ENCODE measurements around the gene TMEM209.
"Not testable (repeated sequence)": the region's sequence is repeated elsewhere in the genome, so short reads cannot be mapped to it uniquely, and the experiment has no call there.

TMEM209 gene

GRCh38 chr7:130141884-130142653 lies 63.1 kb downstream of the TMEM209 start:
- DNase-seq, result no peak

DNA sequence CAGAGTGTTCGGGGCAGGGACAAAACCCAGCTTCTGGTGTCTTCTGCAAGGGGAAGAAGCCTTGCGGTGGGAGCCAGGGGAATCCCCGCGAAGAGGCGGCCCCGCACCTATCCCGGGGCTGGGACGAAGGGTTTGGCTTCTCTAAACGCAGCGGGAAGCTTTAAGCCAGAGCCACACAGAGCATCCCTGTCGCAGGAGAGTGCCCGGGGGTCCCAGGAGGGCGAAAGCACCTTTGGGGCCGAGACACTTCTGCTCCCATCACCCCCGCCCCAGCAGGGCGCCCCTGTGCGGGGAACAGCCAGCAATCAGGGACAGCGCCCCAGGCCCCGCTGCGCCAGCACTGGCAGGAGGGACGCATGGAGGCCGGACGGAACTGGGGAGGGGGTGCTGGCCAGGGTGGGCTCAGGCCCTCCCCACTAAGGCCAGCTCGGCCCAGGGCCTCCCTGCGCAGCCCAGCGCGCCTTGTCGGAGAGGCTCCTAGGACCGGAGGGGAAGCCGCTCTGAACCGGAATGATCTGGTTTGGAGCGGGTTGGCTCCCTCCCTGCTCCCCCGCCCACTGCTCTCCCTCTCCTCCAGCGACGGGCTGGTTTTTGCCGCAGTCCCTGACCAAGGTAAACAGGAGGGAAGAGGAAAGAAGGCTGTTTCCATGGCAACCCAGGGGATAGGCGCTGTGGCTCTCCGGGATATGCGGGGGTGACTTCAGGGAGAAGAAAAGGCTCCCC lies 63.9 kb downstream of the TMEM209 start:
- no peak for DNase-seq

GRCh38 chr7:130140551-130141160 lies 64.5 kb downstream of the TMEM209 start:
- no peak for DNase-seq

GRCh38 chr7:130139193-130139960 lies 65.8 kb downstream of the TMEM209 start:
- DNase-seq, result no peak

DNA sequence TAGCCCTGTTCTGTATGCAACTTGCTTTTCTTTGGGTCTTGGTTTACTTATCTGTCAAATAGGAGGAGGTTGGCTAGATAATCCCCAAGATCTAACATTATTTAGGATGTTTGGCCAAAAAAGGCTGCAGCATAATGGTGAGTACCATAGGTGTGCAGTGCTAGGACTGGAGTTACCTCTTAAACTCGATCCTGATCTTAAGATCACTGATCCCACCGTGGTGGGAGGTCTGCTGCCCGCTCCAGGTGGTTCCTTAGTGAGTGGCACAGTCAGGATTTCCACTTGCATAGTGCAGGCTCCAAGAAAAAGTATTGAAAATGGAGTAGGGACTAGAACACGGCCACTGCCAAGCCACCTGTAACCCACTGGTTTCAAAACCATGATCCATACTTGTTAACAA lies 68.0 kb downstream of the TMEM209 start:
- no peak for DNase-seq

DNA sequence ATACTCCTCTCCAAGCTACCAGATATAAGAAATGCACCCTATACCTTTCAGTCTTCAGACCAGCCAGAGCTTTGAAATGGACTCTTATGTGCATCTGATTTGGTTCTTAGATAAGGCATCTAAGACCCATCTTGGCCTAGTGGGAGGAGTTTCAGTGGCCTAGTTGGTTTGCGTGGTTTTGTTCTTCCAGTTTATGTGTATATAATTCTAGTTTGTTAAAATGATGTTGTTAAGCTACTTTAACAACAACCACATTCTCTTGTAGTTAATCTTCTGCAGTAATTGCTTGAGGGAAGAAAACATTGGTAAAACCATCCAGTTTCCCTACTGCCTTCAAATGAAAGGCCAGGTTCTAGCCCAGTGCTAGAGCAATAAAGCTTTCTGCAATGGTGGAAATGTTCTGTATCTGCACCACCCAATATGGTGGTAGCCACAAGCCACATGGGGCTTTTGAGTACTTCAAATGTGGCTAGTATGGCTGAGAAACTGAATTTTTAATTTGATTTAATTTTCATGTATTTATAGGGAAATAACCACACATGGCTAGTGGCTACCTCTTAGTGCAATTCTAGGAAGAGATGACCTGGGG lies 68.5 kb downstream of the TMEM209 start:
- no peak for DNase-seq

GRCh38 chr7:130135208-130136205 lies 69.7 kb downstream of the TMEM209 start:
- peak; percentile 12 for DNase-seq

GRCh38 chr7:130134726-130135125 lies 70.5 kb downstream of the TMEM209 start:
- DNase-seq, result no peak

- DNase-seq, result peak; percentile 95
These were observed 71.0 kb downstream of the TMEM209 start for GRCh38 chr7:130134106-130134636.

DNA sequence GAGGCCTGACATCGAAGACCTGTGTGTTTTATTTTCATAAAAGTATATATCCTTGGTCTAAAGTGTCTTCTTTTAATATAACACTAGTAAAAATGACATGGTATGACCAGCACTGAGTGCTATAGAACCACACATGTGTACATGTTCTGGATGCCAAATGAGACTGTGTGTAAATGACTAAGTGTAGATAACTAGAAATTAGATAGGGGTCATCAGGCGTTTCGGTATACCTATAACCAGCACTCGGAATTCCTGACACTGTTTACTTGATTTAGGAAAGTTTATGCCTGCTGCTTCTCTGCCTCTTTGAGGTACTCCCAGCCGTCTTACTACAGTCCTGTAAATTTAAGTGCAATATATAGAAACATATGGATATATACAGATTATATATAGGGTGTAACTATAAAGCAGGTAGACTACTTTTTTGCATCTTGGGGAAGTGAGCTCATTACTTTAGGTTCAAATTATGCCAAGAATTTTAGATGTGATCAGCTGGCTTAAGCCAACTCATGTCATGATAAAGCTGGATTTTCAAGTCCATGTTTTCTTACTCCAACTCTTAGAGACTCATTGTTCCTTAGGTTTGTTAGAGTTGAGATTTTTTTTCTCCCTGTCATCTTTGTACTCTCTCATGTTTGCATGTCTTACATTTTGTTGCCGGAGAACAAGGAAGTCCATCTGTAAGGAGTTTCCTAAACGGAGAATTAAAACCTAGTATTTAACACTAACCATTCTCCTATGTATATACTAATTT lies 72.0 kb downstream of the TMEM209 start:
- no peak for DNase-seq

DNA sequence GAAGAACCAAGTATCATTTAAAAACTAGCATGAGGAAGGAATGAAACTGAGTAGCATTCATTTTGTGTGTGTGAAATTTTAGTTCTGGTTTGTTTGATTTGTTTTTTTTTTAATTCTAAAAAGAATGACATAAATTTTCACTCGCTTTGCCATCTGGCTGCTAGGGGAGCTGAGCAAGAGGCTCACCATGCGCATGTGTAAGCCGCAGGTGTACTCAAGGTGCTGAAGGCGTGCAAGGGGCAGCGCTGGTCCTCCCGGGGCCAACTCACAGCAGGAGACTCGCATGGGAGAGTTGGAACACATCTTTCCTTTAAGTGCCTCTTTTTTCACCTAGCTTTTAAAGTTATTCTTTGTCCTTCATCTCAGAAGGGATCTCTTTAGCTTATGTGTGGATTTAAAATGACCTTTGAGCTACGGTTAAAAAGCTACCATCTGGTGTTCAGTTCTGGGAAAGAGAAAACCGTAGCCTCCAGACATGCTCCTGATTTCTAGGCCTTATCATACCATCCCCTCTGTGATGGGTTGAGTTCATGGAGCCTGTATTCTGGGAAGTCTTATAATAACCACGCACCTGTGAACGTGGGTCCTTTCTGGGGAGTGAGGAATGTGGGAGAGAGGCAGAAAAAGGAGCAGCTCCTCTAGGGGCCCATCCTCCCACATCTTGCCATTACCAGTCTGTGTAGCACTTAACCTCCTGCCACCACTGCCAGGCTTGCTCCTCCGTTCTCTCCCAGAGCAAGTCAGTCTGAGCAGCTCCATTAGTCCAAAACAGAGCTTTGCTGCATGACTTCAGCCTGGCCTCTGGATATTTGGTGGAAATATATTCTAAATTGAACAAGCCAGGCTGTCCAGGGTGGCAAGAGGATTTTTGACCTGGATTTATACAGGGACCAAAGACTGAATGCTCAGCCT lies 73.0 kb downstream of the TMEM209 start:
- DNase-seq, result no peak

GRCh38 chr7:130131191-130131834 lies 73.9 kb downstream of the TMEM209 start:
- DNase-seq, result no peak

DNA sequence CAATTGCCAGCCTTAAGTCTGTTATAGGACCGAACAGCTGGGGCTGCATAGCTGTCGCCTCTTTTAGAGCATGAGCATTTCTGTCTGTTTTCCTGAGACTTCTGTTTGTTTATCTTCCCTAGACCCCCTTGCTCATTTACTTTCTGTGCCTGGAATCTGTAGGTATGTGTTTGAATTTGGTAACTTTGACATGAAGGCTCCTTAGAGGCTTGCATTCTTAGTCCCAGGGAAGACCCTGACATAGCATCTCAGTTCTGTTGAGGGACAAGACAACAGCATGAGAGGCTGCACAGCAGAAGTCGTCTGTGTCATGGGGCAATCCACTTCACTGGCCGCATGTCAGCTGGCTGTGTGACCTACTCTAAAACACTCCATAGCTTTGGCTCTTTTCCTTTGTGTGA lies 76.2 kb downstream of the TMEM209 start:
- no peak for DNase-seq

DNA sequence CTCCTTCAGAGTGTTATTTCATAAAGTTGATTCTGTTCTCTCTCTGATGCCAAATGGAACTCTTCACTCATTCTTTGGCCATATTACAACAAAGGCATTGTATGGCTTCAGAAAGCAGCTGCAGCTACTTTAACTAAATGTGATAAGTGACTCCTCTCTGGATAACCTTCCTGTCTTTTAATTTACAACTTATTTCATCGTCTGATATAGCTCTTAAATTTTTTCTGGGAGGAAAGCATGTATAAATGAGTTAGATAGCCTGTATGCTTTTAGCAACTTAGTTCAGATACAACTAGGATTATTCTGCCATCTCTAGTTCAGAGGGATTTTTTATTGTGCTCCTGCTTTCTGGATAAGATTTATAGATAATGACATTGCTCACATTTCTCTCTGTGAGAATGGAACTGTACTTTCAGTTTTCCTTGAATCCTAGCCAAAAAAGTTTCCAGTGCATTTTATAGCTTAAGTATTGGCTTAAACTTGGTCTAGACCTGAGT lies 77.3 kb downstream of the TMEM209 start:
- no peak for DNase-seq

DNA sequence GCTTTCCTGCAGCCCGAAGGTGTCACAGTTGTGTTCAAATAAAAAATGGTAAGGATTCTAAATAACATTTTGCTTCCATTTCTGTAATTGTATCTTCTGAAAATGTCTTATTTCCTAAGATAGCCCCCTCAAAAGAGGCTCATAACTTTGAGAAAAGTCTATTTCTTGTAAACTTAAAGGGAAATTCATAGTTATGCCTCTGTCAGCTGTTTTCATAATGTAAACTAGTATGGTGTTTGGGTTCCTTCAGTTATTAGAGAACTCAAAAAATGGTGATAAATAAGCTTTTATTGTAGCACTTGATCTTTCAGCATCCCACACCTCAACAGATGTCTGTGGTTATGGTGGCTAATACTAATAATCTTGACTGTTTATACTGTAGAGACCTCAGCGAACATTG lies 77.8 kb downstream of the TMEM209 start:
- DNase-seq, result no peak

GRCh38 chr7:130126840-130127239 lies 78.4 kb downstream of the TMEM209 start:
- not testable (repeated sequence) for DNase-seq

- no peak for DNase-seq
These were observed 80.5 kb downstream of the TMEM209 start for GRCh38 chr7:130124711-130125110.

GRCh38 chr7:130123501-130123900 lies 81.7 kb downstream of the TMEM209 start:
- DNase-seq, result no peak

GRCh38 chr7:130118801-130119200 lies 86.4 kb downstream of the TMEM209 start:
- no peak for DNase-seq

Measured in NCI-H146 (cell line).